Mucosa of descending colon (tissue), 3 donors: ENCODE measurements around the gene MSI2. TPM values are rescaled to one million over a fixed set of nuclear protein-coding genes. Genes with fewer than 3 reads are reported as not detected.

Experiments
- ATAC-seq: fragments of 200-7000 bp; cut with Tn5 transposase; one replicate; pipeline ENCODE4 v1.9.1; 2020; ENCODE audit warnings: mild to moderate bottlenecking, moderate library complexity
- DNase-seq, 3 donors: peaks; one replicate each; pipeline ENCODE4 v3.0.0-alpha.2; 2020
- H3K36me3 ChIP-seq: fragments of 200-600 bp; one replicate; pipeline ENCODE4 v1.8.0; 2021; ENCODE audit warnings: low read depth, mild to moderate bottlenecking
- H3K4me1 ChIP-seq: fragments of 200-600 bp; one replicate; pipeline ENCODE4 v1.8.0; 2021; ENCODE audit warnings: low read depth, mild to moderate bottlenecking
- H3K4me3 ChIP-seq: fragments of 200-600 bp; one replicate; pipeline ENCODE4 v1.8.0; 2021; ENCODE audit warnings: mild to moderate bottlenecking
- H3K9me3 ChIP-seq: fragments of 200-600 bp; one replicate; pipeline ENCODE4 v1.8.0; 2021; ENCODE audit warnings: mild to moderate bottlenecking
- intact Hi-C, 2 donors: fragments of 100-400 bp; cut with DNase I in 1 of 2; cut with micrococcal nuclease in 1 of 2; formaldehyde crosslinking; loops; one replicate each; pipeline versions ENCODE4 v1.11.0 to v1.11.1; 2022; cut with DNase I, micrococcal nuclease
- total RNA-seq, 3 donors: library from RNA; stranded (reverse); fragmentation: NEBNext Ultra II Directional in 2 of 3; extraction: Animal tissue kit (Norgen Biotek cat#: 25700) in 2 of 3; gene quantifications; one replicate each; pipeline versions ENCODE4 v1.2.1 to v1.2.4, GENCODE V29; 2021 to 2023
- TF ChIP-seq, protein P1 (sequence below): fragments of 200-600 bp; IDR thresholded peaks from one replicate; pipeline ENCODE4 v1.8.0; 2022; ENCODE audit warnings: antibody characterized with exemption, mild to moderate bottlenecking
- donor health status: DM: no; HTN: no; CAD: no; lungs with moderate emphysema.
- donor health status: DM: no; HTN: no; CAD: no.
- donor health status: DM: no; HTN: yes; CAD: no.

Gene MSI2
- total RNA-seq, 3 donors from 2014 or later: 60.0 to 72.6 (median 65.7) TPM

DNA sequence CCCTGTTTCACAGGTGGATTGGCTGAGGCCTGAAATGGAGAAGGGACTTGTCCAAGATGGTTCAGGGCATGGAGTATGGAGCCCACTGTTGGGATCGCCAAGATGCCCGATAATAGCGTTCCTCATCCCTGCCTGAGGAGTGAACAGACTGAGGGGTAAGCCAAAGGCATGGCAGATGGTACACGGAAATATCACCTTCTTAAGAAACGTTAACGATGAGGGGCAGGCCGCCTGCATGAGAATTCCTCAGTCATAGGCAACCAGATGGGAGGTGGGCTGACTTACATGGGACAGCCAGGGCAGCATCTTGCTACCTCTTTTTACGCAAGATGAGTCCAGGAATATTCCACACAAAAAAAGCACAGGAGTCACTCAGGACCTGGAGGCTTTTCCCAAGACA is 300.7 kb downstream of the MSI2 start:
- no peaks in the 10 kb centered on the region for H3K9me3 ChIP-seq
- ATAC-seq: no peak
- no peak overlapping the region for H3K4me3 ChIP-seq
- intact Hi-C loops: no loop called here
- TF ChIP-seq, protein P1, sequence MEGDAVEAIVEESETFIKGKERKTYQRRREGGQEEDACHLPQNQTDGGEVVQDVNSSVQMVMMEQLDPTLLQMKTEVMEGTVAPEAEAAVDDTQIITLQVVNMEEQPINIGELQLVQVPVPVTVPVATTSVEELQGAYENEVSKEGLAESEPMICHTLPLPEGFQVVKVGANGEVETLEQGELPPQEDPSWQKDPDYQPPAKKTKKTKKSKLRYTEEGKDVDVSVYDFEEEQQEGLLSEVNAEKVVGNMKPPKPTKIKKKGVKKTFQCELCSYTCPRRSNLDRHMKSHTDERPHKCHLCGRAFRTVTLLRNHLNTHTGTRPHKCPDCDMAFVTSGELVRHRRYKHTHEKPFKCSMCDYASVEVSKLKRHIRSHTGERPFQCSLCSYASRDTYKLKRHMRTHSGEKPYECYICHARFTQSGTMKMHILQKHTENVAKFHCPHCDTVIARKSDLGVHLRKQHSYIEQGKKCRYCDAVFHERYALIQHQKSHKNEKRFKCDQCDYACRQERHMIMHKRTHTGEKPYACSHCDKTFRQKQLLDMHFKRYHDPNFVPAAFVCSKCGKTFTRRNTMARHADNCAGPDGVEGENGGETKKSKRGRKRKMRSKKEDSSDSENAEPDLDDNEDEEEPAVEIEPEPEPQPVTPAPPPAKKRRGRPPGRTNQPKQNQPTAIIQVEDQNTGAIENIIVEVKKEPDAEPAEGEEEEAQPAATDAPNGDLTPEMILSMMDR: no peak
- H3K4me1 ChIP-seq: no peaks in the 10 kb centered on the region
- no peaks in the 10 kb centered on the region for H3K36me3 ChIP-seq
- no peak for DNase-seq

- no peak for ATAC-seq
- no peak overlapping the region for H3K4me3 ChIP-seq
- TF ChIP-seq, protein P1: no peak
- DNase-seq: no peak
- no peaks in the 10 kb centered on the region for H3K4me1 ChIP-seq
- no peaks in the 10 kb centered on the region for H3K9me3 ChIP-seq
- H3K36me3 ChIP-seq: no peaks in the 10 kb centered on the region
- intact Hi-C loops: no loop called here
These were observed 301.1 kb downstream of the MSI2 start for GRCh38 chr17:57557416-57557815.

DNA sequence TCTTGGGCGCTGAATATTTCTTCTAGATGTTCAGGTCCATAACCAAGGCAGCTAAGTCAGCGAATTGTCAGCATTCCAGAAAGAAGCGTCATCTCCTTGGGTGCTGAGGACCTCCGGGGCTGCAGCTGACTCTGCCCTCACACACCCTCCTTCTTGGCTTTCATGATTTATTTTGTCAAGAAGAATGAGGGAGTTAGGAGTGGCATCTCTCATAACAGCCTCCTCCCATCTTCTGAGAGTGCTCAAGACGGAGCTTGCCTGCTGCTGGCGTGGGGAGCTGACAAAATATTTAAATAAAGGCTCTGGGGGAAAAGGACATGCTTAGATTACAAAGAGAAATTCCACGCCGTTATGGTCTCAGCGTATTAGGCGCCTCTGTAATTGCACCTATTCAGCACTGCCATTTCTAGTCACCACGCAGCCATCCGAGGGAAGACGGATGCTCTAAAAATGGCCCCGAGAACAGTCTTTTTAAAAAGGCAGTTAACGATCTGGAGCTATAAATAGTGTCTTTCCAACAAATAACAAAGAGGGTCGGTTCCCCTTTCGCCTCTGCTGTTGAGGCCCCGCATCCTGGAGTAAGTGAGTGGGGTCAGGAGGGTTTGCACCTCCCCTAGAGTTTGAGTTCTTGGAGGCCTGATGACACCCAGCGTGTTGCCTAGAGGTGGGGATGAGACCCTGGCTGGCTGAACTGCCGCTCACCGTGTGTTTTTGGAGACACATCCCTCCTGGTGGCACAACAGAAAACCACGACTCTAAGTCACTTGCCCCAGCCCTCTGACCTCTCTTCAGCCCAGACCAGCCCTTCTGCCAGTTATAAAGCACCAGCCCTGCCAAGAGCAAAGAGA is 301.7 kb downstream of the MSI2 start:
- H3K4me1 ChIP-seq: no peaks in the 10 kb centered on the region
- intact Hi-C loops: no loop called here
- no peaks in the 10 kb centered on the region for H3K36me3 ChIP-seq
- TF ChIP-seq, protein P1: no peak
- H3K9me3 ChIP-seq: no peaks in the 10 kb centered on the region
- DNase-seq: no peak
- H3K4me3 ChIP-seq: no peak overlapping the region
- ATAC-seq: no peak

DNA sequence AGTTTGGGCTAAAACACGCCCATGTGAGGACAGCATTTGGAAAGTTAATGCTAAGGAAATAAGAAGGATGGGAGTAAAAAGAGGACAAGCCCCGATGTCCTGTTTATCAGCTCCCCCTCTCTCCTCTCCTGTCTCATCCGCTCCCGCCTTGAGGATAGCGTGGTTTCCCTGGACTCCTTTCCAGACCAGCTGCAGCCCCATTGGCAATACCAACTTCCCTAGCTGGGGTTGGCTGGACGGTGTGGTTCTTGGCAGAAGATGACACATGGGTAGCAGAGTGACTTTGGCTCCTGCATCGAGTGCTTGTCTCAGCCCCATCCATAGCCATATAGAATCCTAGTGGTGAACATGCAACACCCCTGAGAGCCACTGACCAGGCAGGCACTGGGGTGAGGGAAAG is 302.9 kb downstream of the MSI2 start:
- H3K9me3 ChIP-seq: no peaks in the 10 kb centered on the region
- no peak for DNase-seq
- H3K4me1 ChIP-seq: no peaks in the 10 kb centered on the region
- no peak overlapping the region for H3K4me3 ChIP-seq
- intact Hi-C loops: no loop called here
- TF ChIP-seq, protein P1: no peak
- ATAC-seq: no peak
- no peaks in the 10 kb centered on the region for H3K36me3 ChIP-seq

DNA sequence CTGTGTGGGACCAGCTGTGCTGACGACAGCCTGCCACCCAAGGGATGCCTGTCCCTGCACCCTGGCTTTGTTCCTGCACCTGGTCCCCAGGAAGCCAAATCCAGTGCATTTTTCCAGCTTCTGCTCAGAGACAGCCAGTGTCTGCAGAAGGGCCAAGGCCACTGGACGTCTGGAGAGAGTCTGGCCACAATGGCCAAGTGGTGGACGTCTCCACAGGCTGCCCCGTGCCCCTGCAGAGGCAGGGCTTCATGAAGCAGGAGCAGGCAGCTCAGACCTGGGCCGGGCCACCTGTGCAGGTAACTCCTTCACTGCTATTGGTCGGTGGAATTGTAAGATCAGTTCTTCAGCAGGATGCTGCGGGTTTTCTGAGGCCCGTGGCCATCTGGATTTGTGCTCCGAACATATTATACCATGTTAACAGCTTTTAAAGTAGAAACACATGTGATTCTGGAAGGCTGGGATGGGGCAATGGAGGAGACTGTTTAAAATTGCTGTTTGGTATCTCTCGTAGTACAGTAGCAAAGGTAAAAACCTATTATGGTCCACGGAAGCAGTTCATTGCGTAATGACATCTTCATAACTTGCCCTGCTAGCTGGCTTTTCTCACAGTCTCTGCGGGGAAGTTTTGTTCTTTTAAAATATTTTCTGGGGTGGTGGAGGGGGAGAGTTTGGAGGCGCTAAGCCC is 303.5 kb downstream of the MSI2 start:
- TF ChIP-seq, protein P1: no peak
- H3K36me3 ChIP-seq: no peaks in the 10 kb centered on the region
- intact Hi-C loops: no loop called here
- H3K4me1 ChIP-seq: no peaks in the 10 kb centered on the region
- no peaks in the 10 kb centered on the region for H3K9me3 ChIP-seq
- no peak for ATAC-seq
- no peak overlapping the region for H3K4me3 ChIP-seq
- DNase-seq: no peak
